Neural progenitor cell (in vitro differentiated cells): ENCODE results near the gene DNM2.

ENCODE experiments used
- CTCF ChIP-seq: fragments of 200-600 bp; sonication (generic); IDR thresholded peaks from 2 replicates; pipeline ENCODE4 v1.5.1; 2017; ENCODE audit warnings: antibody characterized with exemption, mild to moderate bottlenecking
- EZH2 ChIP-seq: fragments of 200-600 bp; sonication (generic); IDR thresholded peaks from 2 replicates; pipeline ENCODE4 v1.6.1; 2017; ENCODE audit warnings: antibody characterized with exemption, mild to moderate bottlenecking, moderate library complexity
- EZH2phosphoT487 ChIP-seq: fragments of 200-600 bp; sonication (generic); IDR thresholded peaks from 2 replicates; pipeline ENCODE4 v1.6.1; 2017; ENCODE audit warnings: antibody characterized with exemption

GRCh38 chr19:10788146-10788545 lies 70.3 kb downstream of the DNM2 start:
- TF ChIP-seq CTCF (no peak), EZH2 (no peak), EZH2phosphoT487 (no peak)
